ENCODE data around the gene NXT1. TPM values are rescaled to one million over a fixed set of nuclear protein-coding genes. Genes with fewer than 3 reads are reported as not detected.

The NXT1 gene
- total and polyA plus RNA-seq, 7 donors, result 8.1 to 57.6 (median 22.3) TPM

- Histone ChIP-seq H3K27ac (peak overlapping the region; percentile 95 to 98 (median 98)), H3K9me3 (no peaks in the 10 kb centered on the region), H3K36me3 (peaks cover 0 to 22% (median 7%) of the 10 kb centered on the region in 4 donors), H3K4me3 (peak overlapping the region; percentile 53 to 72 (median 64)), H3K27me3 (no peaks in the 10 kb centered on the region), H3K4me1 (peaks cover 0 to 31% (median 27%) of the 10 kb centered on the region in 4 donors)
- peak; percentile 100 for DNase-seq
- intact Hi-C loops (cut with DNase I), result loop anchor here (10.0 kb wide), 3 partner anchors 153 to 1697 kb away; partner anchors contain the start of gene ACSS1
- TF ChIP-seq EP300 (IDR thresholded peaks at IDR 0.05), result peak in 2 of 4 donors; percentile 12 to 96
- no peak for TF ChIP-seq CTCF (IDR thresholded peaks at IDR 0.05)
- TF ChIP-seq POLR2A (IDR thresholded peaks at IDR 0.05), result peak; percentile 62 to 68
- peak; percentile 90 to 95 (median 91) for TF ChIP-seq POLR2AphosphoS5 (IDR thresholded peaks at IDR 0.05)
- WGBS, 2 donors, result 0% methylated on average over 71 of the region's 71 CpGs
Observed at GRCh38 chr20:23357767-23358562, 7.4 kb downstream of the NXT1 start.

- Histone ChIP-seq H3K27me3 (no peaks in the 10 kb centered on the region), H3K4me3 (peak overlapping the region; percentile 53 to 72 (median 64)), H3K4me1 (peaks cover 0 to 37% (median 33%) of the 10 kb centered on the region in 4 donors), H3K9me3 (no peaks in the 10 kb centered on the region), H3K36me3 (peaks cover 0 to 22% (median 7%) of the 10 kb centered on the region in 4 donors), H3K27ac (peak overlapping the region; percentile 95 to 98 (median 98))
- no peak for TF ChIP-seq CTCF (IDR thresholded peaks at IDR 0.05)
- TF ChIP-seq POLR2AphosphoS5 (IDR thresholded peaks at IDR 0.05), result no peak
- TF ChIP-seq EP300 (IDR thresholded peaks at IDR 0.05), result no peak
- TF ChIP-seq POLR2A (IDR thresholded peaks at IDR 0.05), result no peak
- WGBS, 2 donors, result 6 to 25% methylated on average over 6 of the region's 6 CpGs
- intact Hi-C loops (cut with DNase I), result loop anchor here (10.0 kb wide), 3 partner anchors 154 to 1696 kb away; partner anchors contain the start of gene ACSS1
- no peak for DNase-seq
Observed at GRCh38 chr20:23358563-23358906, 7.9 kb downstream of the NXT1 start.

GRCh38 chr20:23358923-23359593 is 8.5 kb downstream of the NXT1 start:
- H3K4me1 ChIP-seq, result peaks cover 0 to 40% (median 35%) of the 10 kb centered on the region in 4 donors
- H3K27ac ChIP-seq, result peak overlapping the region; percentile 95 to 98 (median 98)
- H3K4me3 ChIP-seq, result no peak overlapping the region

GRCh38 chr20:23360531-23360930 is 9.9 kb downstream of the NXT1 start:
- intact Hi-C loops (cut with DNase I), result loop anchor here (5.0 kb wide), 1 partner anchor 277 kb away; the partner anchor contains the start of gene CST3
- 81 to 82% methylated on average over 1 of the region's 1 CpG for WGBS, 2 donors

More at GRCh38 chr20:23358923-23359593, 8.5 kb downstream of the NXT1 start:
- Histone ChIP-seq H3K9me3 (no peaks in the 10 kb centered on the region), H3K27me3 (no peaks in the 10 kb centered on the region), H3K36me3 (peaks cover 0 to 18% (median 7%) of the 10 kb centered on the region in 4 donors)
- 19 to 63% methylated on average over 7 of the region's 7 CpGs for WGBS, 2 donors
- TF ChIP-seq CTCF (IDR thresholded peaks at IDR 0.05) (no peak), POLR2A (IDR thresholded peaks at IDR 0.05) (no peak), EP300 (IDR thresholded peaks at IDR 0.05) (no peak), POLR2AphosphoS5 (IDR thresholded peaks at IDR 0.05) (no peak)
- no peak for DNase-seq
- intact Hi-C loops (cut with DNase I), result loop anchor here (10.0 kb wide), 3 partner anchors 154 to 1696 kb away; partner anchors contain the start of gene ACSS1

More at GRCh38 chr20:23360531-23360930, 9.9 kb downstream of the NXT1 start:
- peaks cover 0 to 43% (median 37%) of the 10 kb centered on the region in 4 donors for H3K4me1 ChIP-seq
- H3K27ac ChIP-seq, result peak overlapping the region; percentile 97 to 100 (median 99)
- H3K9me3 ChIP-seq, result no peaks in the 10 kb centered on the region
- H3K4me3 ChIP-seq, result peak overlapping the region in 1 of 4 donors; percentile 84
- H3K27me3 ChIP-seq, result no peaks in the 10 kb centered on the region
- H3K36me3 ChIP-seq, result peaks cover 0 to 17% (median 7%) of the 10 kb centered on the region in 4 donors
- DNase-seq, result no peak
- TF ChIP-seq POLR2AphosphoS5 (IDR thresholded peaks at IDR 0.05) (no peak), EP300 (IDR thresholded peaks at IDR 0.05) (no peak), POLR2A (IDR thresholded peaks at IDR 0.05) (no peak), CTCF (IDR thresholded peaks at IDR 0.05) (no peak)
